DMS153 treated with DMSO at 0.1 percent for 48 hours (cell line): ENCODE results near the gene OR1G1.
"Not testable (repeated sequence)": the region's sequence is repeated elsewhere in the genome, so short reads cannot be mapped to it uniquely, and the experiment has no call there.

ENCODE experiments used
- DNase-seq: peaks from one replicate; lab custom pipeline; 2025; ENCODE audit not compliant: unreplicated experiment; lab: John Stamatoyannopoulos, UW

The OR1G1 gene

DNA sequence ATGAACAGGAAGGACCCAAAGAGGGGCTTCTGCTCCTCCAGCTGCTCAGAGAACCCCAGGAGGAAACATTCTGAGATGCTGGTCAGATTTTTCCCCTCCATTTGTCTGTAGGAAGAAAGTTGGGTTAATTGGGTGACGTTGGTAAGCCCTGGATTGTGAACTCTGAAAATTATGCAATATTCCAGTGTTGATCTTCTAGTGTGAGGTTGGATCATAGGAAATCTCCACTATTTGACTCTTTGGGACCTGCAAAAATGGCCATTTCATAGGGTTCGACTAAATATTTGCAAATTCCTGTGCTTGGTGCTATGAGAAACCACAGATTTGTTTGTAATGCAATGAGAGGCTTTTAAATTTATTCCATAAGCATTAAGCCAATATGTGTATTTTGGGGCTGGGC is at the start of gene OR1G1:
OR1G1 (minus strand) TSS at position 101 of the 400 bp plus-strand sequence; CDS start at position 101, 0 bp downstream.
- no peak for DNase-seq

DNA sequence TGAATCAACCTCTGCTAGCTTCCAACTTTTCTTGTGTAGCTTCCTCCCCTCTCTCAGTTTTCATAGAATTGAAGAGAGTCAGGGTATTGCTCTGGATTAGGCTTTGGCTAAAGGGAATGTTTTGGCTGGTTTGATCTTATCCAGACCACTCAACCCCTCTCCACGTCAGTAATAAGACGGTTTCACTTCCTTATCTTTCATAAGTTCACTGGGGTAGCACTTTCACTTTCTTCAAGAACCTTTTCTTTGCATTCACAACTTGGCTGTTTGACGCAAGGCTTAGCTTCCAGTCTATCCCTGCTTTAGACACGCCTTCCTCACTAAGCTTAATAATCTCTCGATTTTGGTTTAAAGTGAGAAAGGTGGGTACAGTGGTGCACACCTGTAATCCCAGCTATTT is 40.2 kb upstream of the OR1G1 start:
- DNase-seq: no peak

DNA sequence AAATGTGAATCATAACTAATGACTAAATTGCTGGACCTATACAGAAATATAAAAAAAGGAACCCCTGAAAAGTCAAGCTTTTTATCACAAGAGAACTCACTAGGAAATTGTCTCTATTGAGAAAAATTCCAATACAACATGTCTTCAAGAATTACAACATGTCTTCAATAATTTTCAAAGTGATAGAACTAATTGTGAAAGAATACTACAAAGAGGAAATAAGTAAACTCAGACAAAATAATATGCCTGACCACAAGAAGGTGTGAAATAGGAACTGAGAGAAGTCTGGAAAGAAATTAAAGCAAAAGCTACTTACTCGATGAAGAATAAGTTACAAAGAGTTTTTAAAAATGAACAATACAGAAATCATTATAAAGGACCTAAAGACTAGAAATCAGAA is 29.9 kb upstream of the OR1G1 start:
- DNase-seq: no peak

DNA sequence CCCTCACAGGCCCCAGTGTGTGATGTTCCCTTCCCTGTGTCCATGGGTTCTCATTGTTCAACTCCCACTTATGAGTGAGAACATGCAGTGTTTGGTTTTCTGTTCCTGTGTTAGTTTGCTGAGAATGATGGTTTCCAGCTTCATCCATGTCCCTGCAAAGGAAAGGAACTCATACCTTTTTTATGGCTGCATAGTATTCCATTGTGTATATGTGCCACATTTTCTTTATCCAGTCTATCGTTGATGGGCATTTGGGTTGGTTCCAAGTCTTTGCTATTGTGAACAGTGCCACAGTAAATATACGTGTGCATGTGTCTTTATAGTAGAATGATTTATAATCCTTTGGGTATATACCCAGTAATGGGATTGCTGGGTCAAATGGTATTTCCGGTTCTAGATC is 10.1 kb upstream of the OR1G1 start:
- DNase-seq: not testable (repeated sequence)

DNA sequence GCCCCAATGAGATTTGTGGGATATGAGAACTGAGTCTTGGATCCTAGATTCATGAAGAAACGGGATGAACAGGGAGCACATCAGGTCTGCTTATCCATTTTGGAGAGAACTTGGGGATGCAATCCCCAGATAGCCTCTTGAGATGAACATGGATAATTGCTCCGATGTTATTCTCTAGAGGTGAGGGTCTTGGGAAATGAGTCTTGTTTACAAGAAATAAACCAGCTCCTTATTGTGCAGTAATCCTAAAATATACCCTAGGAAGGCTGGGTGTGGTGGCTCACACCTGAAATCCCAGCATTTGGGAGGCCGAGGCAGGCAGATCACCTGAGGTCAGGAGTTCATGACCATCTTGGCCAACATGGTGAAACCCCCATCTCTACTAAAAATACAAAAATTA is 23.0 kb downstream of the OR1G1 start, which contains the start of gene OR1D2:
OR1D2 (minus strand) TSS at position 101 of the 400 bp plus-strand sequence. CDS start 11,426 bp downstream, outside the sequence.
- no peak for DNase-seq
